NOMO-1 treated with DMSO at 0.1 percent for 48 hours (cell line): ENCODE data around the gene CHCHD6.

Source experiments
- DNase-seq: peaks from one replicate; lab custom pipeline; 2025; ENCODE audit not compliant: unreplicated experiment; lab: John Stamatoyannopoulos, UW

Gene CHCHD6

GRCh38 chr3:126703512-126704493 is at the start of gene CHCHD6:
Gene CHCHD6 (plus strand): TSS chr3:126704240. CDS start chr3:126704313, 73 bp downstream.
- peak; percentile 93 for DNase-seq

DNA sequence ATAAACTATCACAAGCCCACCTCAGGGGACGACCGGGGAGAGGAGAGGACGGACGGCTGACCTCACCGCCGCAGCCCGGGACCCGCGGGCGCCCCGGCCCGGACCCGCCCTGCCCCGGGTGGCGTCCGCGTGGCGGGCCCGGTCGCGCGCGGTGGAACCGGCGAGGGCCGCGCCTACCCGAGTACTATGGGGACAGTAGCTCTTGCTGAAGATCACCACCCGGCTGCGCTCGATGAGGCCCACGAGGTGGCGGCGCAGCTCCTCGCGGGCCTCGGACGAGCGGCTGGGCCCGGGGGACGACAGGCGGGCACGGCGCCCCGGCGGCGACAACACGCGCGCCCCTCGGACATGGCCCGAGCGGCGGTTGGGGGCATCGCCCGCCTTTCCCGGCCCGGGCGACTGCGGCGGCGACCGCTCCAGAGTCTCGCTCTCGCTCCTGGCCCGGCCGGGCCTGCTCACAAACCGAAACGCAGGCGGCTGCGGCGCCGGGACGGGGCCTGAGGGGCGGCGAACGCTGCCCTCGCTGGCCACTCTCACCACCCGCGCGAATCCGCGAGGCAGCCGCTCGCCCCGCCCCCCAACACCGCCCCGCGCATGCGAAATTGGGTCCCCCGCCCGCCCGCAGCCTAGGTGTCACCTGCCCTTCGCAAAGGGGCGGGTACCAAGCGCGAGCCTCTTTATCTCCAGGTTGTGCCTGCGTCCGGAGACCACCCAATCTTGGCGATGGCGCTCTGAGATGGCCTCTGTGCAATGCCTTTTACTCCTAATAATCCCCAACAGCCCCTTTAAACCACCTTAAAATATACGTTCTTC is 49.3 kb upstream of the CHCHD6 start, which contains the start of gene TXNRD3:
Gene TXNRD3, minus strand, starts transcription at position 554 of the 813 bp plus-strand sequence.
- peak; percentile 39 for DNase-seq

DNA sequence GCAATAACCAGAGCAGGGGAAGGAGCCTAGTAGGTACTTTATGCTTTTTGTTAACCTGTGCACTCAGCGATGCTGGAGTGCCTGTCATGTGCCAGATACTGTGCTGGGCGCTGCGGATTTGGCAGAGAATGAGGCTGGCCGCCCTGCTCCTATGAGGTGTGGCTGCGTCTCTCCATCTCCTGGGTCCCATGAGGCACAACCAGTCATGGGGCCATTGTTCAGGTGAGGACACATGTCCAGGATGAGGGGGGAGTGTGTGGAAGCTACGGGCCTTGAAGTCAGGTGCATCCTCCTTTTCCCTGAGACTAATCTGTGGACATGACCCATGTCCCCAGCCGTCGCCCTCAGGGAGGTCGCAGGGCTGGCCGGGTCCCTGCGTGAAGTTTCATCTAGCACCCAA is 48.2 kb upstream of the CHCHD6 start:
- no peak for DNase-seq

GRCh38 chr3:126656371-126657134 is 47.5 kb upstream of the CHCHD6 start:
- DNase-seq, result no peak

DNA sequence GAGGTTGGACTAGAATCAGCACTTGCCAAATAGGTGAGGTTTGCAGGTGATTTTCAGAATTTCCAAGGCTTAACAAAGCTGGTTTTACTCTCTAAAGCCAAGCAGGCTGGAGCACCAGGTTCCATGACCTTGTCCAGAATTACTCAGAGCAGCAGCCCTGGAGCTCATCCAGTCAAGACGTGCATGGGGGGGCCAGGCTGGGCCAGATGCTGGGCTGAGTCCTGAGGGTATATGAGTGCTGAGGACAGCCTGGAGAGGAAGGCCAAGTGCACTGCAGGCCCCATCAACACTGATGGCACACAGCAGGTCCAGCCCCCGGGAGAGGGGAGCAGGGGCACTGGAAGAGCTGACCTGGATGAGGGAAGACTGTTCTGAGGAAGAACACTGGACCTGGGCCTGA is 46.1 kb upstream of the CHCHD6 start:
- DNase-seq, result no peak

- no peak for DNase-seq
Measured at GRCh38 chr3:126658584-126658983, 45.5 kb upstream of the CHCHD6 start.

DNA sequence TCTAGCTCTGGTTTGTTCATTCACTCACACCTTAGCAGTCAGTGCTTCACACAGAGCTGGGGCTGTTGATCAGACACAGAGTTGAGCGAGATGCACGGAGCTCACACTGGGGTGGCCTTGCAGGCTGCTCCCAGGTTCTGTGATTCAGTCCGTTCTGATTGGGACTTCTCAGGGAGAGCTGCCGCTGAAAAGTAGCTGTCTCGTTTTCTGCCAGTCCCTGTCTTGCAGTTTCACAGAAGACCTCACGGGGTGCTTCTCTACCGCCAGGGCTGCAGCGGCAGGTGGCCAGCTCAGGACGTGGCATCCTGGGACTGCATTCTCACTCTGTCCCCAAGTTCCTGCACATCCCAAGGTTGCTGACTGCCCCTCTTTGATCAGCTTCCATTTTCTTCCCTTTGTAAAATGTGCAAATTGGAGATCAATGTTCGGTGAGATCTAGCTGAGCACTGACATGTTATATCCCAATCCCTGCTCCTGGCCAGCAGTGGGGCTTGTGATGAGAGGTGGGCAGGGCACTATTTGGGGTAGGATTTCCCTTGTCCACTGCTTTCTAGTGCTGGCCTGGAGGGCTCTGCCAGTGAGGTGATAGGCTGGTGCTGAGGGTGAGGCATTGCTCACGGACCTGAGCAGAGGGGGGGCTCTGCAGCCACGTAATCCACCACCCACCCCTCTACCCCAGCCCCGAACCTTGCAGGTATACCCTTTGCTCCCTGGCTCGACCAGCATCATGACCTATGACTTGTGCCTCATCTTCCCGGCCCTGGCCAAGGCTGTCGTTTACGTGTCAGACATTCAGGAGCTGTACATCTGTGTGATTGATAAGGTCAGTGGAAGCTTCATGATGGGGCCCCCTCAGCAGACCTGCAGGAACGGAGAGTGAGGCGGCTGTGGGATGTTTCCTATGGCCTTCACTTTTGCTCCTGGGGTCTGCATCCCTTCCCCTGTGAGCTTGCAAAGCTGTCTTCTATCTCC is 43.8 kb upstream of the CHCHD6 start:
- DNase-seq, result no peak

- no peak for DNase-seq
Measured at GRCh38 chr3:126661532-126662364, 42.3 kb upstream of the CHCHD6 start.

- no peak for DNase-seq
Measured at GRCh38 chr3:126663257-126663656, 40.8 kb upstream of the CHCHD6 start.

DNA sequence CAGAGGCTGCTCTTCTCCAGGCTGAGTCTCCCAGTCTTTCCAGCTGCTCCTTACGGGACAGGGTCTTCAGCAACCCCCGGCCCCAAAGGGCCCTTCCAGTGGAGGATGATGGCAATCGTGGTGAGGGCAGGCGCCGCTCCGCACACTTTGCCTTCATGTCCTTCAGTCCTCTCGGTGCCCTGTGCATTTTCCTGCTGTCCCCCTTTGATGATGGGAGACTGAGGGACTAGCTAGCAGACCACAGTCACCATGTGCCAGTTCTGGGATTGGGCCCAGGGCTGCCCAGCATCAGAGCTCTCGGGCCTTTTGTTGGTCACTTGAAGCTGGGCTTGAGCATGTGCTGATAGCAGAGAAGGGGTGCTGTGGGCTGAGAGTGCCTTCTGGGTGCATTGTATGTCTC is 40.3 kb upstream of the CHCHD6 start:
- DNase-seq, result no peak

- DNase-seq, result no peak
Measured at GRCh38 chr3:126664591-126665214, 39.3 kb upstream of the CHCHD6 start.

DNA sequence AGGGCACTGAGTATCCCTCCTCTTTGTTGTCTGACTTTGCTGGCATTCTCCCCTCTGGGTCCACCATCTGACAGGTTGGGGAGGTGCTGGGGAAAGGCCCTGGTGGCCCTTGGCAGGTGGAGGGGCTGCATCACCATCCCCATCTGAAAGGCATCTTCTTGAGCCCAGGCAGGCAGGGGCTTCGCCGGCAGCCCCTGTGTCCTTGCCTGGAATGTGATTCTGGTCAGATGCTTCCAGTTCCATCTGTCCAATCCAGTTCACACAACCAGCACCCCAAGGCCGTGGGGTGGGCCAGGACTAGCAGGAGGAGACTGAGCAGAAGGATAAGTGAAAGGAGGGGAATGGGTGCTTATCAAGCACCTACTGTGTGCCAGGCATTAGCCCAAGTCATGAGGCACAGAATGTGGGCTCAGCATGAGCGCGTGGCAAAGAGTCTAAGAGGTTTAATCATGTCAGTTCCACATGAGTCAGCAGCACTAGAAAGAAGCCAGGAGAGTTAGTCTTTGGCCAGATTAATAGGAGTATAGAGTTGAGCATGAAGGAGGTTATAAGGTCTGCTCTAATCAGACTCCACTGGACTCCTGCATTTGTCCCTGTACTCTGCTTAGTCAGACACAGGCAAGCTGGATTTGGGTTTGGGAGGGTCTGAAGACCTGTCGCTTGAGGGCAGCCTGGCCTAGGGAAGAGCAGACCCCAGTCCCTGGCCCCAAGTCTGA is 38.7 kb upstream of the CHCHD6 start:
- DNase-seq, result no peak

- DNase-seq, result no peak
Measured at GRCh38 chr3:126665959-126666657, 37.9 kb upstream of the CHCHD6 start.

GRCh38 chr3:126666658-126667528 is 37.1 kb upstream of the CHCHD6 start:
- DNase-seq, result no peak

GRCh38 chr3:126667631-126668449 is 36.2 kb upstream of the CHCHD6 start:
- no peak for DNase-seq
